Measurements from ENCODE around the gene NFAM1. TPM values are rescaled to one million over a fixed set of nuclear protein-coding genes. Genes with fewer than 3 reads are reported as not detected.

Gene NFAM1
- total RNA-seq, 1 donor from 2014 or later = 1.6 TPM

DNA sequence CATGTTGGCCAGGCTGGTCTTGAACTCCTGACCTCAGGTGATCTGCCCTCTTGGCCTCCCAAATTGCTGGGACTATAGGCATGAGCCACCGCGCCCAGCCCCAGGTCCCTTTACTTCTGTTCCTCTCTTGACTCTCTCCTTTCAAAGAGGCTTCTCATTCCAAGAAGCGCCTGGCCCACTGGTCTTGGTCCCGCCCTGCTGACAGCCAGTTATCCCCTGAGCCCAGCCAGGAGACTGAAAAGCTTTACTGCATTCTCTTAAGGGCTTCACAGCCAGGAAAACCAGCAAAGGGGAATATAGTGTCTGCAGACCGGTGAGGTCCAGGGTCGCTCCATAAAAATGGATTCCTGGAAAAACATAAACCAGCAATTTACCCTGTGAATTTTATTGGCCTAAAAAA lies 68.3 kb downstream of the NFAM1 start:
- TF ChIP-seq, protein P1, sequence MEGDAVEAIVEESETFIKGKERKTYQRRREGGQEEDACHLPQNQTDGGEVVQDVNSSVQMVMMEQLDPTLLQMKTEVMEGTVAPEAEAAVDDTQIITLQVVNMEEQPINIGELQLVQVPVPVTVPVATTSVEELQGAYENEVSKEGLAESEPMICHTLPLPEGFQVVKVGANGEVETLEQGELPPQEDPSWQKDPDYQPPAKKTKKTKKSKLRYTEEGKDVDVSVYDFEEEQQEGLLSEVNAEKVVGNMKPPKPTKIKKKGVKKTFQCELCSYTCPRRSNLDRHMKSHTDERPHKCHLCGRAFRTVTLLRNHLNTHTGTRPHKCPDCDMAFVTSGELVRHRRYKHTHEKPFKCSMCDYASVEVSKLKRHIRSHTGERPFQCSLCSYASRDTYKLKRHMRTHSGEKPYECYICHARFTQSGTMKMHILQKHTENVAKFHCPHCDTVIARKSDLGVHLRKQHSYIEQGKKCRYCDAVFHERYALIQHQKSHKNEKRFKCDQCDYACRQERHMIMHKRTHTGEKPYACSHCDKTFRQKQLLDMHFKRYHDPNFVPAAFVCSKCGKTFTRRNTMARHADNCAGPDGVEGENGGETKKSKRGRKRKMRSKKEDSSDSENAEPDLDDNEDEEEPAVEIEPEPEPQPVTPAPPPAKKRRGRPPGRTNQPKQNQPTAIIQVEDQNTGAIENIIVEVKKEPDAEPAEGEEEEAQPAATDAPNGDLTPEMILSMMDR (IDR thresholded peaks at IDR 0.05; ENCODE audit: unreplicated experiment) = no peak
- peaks cover 12% of the 10 kb centered on the region for H3K27me3 Mint-ChIP-seq (ENCODE audit: unreplicated experiment)
- peaks cover 4% of the 10 kb centered on the region for H3K36me3 Mint-ChIP-seq (ENCODE audit: low read depth, unreplicated experiment)
- no peak overlapping the region for H3K4me3 Mint-ChIP-seq (ENCODE audit: unreplicated experiment)
- no peaks in the 10 kb centered on the region for H3K9me3 Mint-ChIP-seq (ENCODE audit: unreplicated experiment)
- no peak for DNase-seq (ENCODE audit: low spot score)
- H3K4me1 Mint-ChIP-seq (ENCODE audit: unreplicated experiment) = peaks cover 13% of the 10 kb centered on the region
- no peak overlapping the region for H3K27ac Mint-ChIP-seq (ENCODE audit: unreplicated experiment)

DNA sequence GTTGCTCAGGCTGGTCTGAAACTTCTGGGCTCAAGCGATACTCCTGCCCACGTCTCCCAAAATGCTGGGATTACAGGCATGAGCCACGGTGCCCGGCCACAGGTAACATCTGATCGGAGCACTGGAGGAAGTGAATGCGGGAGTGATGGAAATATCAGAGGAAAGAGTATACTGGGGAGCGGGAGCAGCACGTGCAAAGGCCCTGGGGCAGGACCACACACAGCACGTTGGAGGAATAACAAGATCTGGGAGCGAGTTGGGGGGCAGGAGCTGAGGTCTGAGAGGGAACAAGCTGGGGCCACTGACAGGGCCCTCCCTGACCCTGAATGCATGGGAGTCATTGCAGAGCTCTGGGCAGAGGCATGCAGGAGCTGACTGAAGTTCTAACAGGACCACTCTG lies 70.7 kb downstream of the NFAM1 start:
- peaks cover 8% of the 10 kb centered on the region for H3K27me3 Mint-ChIP-seq (ENCODE audit: unreplicated experiment)
- peaks cover 13% of the 10 kb centered on the region for H3K4me1 Mint-ChIP-seq (ENCODE audit: unreplicated experiment)
- no peak overlapping the region for H3K4me3 Mint-ChIP-seq (ENCODE audit: unreplicated experiment)
- no peak for DNase-seq (ENCODE audit: low spot score)
- no peaks in the 10 kb centered on the region for H3K9me3 Mint-ChIP-seq (ENCODE audit: unreplicated experiment)
- TF ChIP-seq, protein P1 (IDR thresholded peaks at IDR 0.05; ENCODE audit: unreplicated experiment) = no peak
- peaks cover 4% of the 10 kb centered on the region for H3K36me3 Mint-ChIP-seq (ENCODE audit: low read depth, unreplicated experiment)
- no peak overlapping the region for H3K27ac Mint-ChIP-seq (ENCODE audit: unreplicated experiment)

DNA sequence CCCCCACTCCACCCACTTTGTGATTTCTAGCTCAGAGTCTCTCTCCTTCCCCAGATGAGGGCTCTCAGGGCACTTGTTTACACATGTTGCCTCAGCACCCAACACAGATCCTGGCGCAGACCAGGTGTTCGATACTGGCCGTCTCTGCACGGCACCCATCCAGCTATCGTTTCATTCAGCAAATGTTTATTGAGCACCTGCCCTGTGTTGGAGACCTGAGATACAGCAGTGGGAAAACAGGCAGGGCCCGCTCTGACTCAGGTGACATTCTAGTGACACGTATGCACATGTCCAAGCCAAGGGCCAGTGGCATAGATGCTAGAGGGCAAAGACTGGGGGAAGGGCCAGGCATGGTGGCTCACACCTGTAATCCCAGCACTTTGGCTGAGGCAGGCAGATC lies 71.9 kb downstream of the NFAM1 start:
- DNase-seq (ENCODE audit: low spot score) = no peak
- no peak overlapping the region for H3K4me3 Mint-ChIP-seq (ENCODE audit: unreplicated experiment)
- peaks cover 8% of the 10 kb centered on the region for H3K27me3 Mint-ChIP-seq (ENCODE audit: unreplicated experiment)
- no peaks in the 10 kb centered on the region for H3K9me3 Mint-ChIP-seq (ENCODE audit: unreplicated experiment)
- no peak overlapping the region for H3K27ac Mint-ChIP-seq (ENCODE audit: unreplicated experiment)
- H3K4me1 Mint-ChIP-seq (ENCODE audit: unreplicated experiment) = peaks cover 8% of the 10 kb centered on the region
- TF ChIP-seq, protein P1 (IDR thresholded peaks at IDR 0.05; ENCODE audit: unreplicated experiment) = no peak
- H3K36me3 Mint-ChIP-seq (ENCODE audit: low read depth, unreplicated experiment) = peaks cover 4% of the 10 kb centered on the region

DNA sequence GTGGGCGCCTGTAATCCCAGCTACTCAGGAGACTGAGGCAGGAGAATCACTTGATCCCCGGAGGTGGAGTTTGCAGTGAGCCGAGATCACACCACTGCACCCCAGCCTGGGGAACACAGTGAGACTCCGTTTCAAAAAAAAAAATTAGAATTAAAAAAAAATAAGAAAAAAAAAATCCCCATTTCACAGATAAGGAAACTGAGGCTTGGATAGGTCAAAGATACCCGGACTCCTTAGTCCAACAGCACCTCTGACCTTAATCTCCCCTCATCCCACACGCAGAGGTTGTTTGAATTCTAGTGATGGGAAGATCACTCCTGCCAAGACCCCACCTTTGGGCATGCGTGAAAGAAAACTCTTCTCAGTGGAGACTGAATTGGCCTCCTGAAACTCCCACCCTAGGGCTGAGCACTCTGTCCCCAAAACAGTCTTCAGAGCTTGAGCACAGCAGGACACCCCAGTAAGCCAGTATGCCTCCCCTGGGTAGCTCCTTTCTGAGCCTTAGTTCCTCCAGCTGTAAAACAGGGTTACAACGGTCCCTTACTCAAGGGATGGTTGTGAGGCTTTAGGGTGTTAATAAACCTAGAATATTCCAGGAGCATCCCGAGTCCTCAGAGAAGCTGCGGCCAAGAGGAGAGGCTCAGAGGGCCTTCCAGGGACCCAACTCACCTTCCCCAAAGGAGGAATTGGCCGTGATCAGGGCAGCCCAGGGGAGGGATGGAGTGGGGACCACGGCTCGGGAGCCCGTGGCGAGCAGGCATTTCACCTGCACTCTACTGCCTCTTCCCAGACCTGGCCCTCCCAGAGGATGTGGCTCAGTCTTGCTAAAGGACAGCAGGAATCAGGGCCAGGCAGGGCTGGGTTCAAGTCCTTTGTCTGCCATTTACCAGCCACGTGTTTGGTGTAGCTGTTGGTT lies 73.3 kb downstream of the NFAM1 start:
- TF ChIP-seq, protein P1 (IDR thresholded peaks at IDR 0.05; ENCODE audit: unreplicated experiment) = no peak
- H3K4me3 Mint-ChIP-seq (ENCODE audit: unreplicated experiment) = no peak overlapping the region
- H3K27ac Mint-ChIP-seq (ENCODE audit: unreplicated experiment) = no peak overlapping the region
- H3K27me3 Mint-ChIP-seq (ENCODE audit: unreplicated experiment) = peaks cover 12% of the 10 kb centered on the region
- peaks cover 4% of the 10 kb centered on the region for H3K36me3 Mint-ChIP-seq (ENCODE audit: low read depth, unreplicated experiment)
- peaks cover 6% of the 10 kb centered on the region for H3K4me1 Mint-ChIP-seq (ENCODE audit: unreplicated experiment)
- H3K9me3 Mint-ChIP-seq (ENCODE audit: unreplicated experiment) = no peaks in the 10 kb centered on the region
- DNase-seq (ENCODE audit: low spot score) = no peak

DNA sequence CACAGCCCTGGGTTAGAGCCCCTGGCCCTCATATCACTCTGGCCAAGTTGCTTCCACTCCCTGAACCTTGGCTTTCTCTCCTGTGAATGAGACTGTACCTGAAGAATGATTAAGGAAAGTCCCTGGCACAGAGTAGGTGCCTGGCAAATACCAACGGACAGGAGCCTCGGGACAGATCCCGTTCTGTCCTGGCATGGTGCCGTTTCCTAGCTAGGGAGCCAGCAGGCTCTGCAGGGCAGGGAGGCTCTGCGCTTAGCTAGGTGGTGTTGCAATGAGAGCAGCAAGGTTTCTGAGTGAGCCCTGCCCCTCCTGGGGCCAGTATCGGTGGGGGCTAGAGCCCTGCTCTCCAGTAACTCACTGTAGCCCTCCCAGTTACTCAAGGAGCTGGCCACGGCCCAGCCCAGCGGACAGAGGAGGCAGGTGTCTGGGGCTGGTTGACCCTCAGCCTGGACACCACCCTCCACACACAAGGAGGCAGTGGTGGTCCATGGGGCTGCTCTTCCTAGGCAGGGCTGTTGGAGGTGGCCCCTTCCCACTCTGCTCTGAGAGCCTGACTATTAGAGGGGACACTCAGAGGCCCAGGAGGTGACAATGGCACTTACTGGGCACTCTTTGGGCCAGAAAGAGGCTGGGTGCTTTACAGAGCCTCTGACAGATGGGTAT lies 74.4 kb downstream of the NFAM1 start:
- Mint-ChIP-seq H3K27me3 (ENCODE audit: unreplicated experiment) (peaks cover 14% of the 10 kb centered on the region), H3K9me3 (ENCODE audit: unreplicated experiment) (no peaks in the 10 kb centered on the region), H3K36me3 (ENCODE audit: low read depth, unreplicated experiment) (peaks cover 4% of the 10 kb centered on the region), H3K4me1 (ENCODE audit: unreplicated experiment) (peaks cover 8% of the 10 kb centered on the region), H3K27ac (ENCODE audit: unreplicated experiment) (no peak overlapping the region), H3K4me3 (ENCODE audit: unreplicated experiment) (no peak overlapping the region)
- no peak for DNase-seq (ENCODE audit: low spot score)
- TF ChIP-seq, protein P1 (IDR thresholded peaks at IDR 0.05; ENCODE audit: unreplicated experiment) = no peak
